Thyroid gland (tissue), 4 donors: ENCODE results near the gene LTA. TPM values are rescaled to one million over a fixed set of nuclear protein-coding genes. Genes with fewer than 3 reads are reported as not detected.

Source experiments
- DNase-seq, 2 donors: peaks; one replicate each; pipeline ENCODE4 v3.0.0-alpha.2; 2019
- H3K27ac ChIP-seq, 3 donors: fragments of 200-600 bp; sonication (generic); 1 replicate in 2 of 3; 2 replicates in 1 of 3; pipeline ENCODE4 v1.5.1; 2016 to 2019; ENCODE audit warnings: mild to moderate bottlenecking in 1 of 3, moderate library complexity in 1 of 3
- H3K27me3 ChIP-seq: fragments of 200-600 bp; sonication (generic); one replicate; pipeline ENCODE4 v1.5.1; 2019
- H3K36me3 ChIP-seq, 2 donors: fragments of 200-600 bp; sonication (generic); one replicate each; pipeline ENCODE4 v1.5.1; 2016 to 2019
- H3K4me1 ChIP-seq, 2 donors: fragments of 200-600 bp; sonication (generic); one replicate each; pipeline ENCODE4 v1.5.1; 2017 to 2019
- H3K4me3 ChIP-seq, 3 donors: fragments of 200-600 bp; sonication (generic); replicated peaks in 1 of 3; 1 replicate in 2 of 3; 2 replicates in 1 of 3; pipeline ENCODE4 v1.5.1; 2016; ENCODE audit warnings: mild to moderate bottlenecking in 1 of 3
- H3K9me3 ChIP-seq: fragments of 200-600 bp; sonication (generic); one replicate; pipeline ENCODE4 v1.5.1; 2017
- POLR2A ChIP-seq, 2 donors: fragments of 450-650 bp; IDR thresholded peaks; one replicate each; pipeline ENCODE4 v1.6.1; 2017; ENCODE audit warnings: antibody characterized with exemption in 2 of 2, mild to moderate bottlenecking in 2 of 2, moderate library complexity in 1 of 2
- WGBS, 2 donors: methylation state at CpG; one replicate each; pipeline ENCODE4 v1.1.5; 2017; 5-methylcytosine and 5-hydroxymethylcytosine counted together
- intact Hi-C: fragments of 100-400 bp; cut with DNase I; formaldehyde crosslinking; loops from one replicate; pipeline ENCODE4 v1.15.1; 2023
- total RNA-seq, 4 donors: library from RNA; depleted of rRNA; stranded (reverse); fragments of >200 nt; gene quantifications; one replicate each; pipeline ENCODE4 v1.2.3, GENCODE V29; 2016
- TF ChIP-seq, protein P1 (sequence below), 6 experiments: fragments of 200-600 bp in 3 of 6; fragments of 450-650 bp in 3 of 6; sonication (generic) in 3 of 6; IDR thresholded peaks; one replicate each; pipeline ENCODE4 v1.5.1; 2016 to 2019; ENCODE audit warnings: antibody characterized with exemption in 6 of 6, mild to moderate bottlenecking in 2 of 6, inconsistent platforms in 1 of 6, moderate library complexity in 1 of 6

LTA gene
- total RNA-seq, 4 donors from 2014 or later: not detected

DNA sequence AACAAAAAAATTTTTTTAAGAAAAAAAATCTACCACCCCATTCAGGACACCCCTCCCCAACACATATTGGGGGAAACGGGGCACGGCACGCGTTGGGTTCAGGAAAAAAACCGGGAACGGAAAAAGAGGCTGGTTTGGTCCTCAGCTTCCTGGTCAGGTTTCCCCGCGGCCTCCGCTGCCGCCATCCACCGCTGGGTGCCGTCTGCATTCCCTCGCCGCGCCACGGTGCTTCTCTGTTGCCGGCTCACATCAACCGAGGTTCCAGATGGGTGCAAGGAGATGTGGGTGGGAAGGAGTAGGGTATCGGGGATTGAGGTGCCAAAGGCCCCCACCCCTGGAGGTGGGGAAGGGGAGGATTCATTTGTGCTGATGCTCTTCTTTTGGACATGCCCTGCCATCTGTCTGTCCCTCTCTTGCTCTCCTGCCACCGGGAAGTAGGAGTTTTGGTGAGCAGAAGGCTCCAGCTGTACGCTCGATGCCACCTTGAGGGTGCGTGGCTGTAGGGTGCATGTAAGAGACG is 37.5 kb upstream of the LTA start:
- Histone ChIP-seq H3K4me3 (no peak overlapping the region), H3K27me3 (no peaks in the 10 kb centered on the region), H3K9me3 (no peaks in the 10 kb centered on the region), H3K36me3 (peaks cover 91 to 97% of the 10 kb centered on the region in 2 donors), H3K27ac (no peak overlapping the region), H3K4me1 (peaks cover 6 to 8% of the 10 kb centered on the region in 2 donors)
- no peak for DNase-seq
- 90 to 91% methylated on average over 24 of the region's 24 CpGs for WGBS, 2 donors
- TF ChIP-seq, protein P1, sequence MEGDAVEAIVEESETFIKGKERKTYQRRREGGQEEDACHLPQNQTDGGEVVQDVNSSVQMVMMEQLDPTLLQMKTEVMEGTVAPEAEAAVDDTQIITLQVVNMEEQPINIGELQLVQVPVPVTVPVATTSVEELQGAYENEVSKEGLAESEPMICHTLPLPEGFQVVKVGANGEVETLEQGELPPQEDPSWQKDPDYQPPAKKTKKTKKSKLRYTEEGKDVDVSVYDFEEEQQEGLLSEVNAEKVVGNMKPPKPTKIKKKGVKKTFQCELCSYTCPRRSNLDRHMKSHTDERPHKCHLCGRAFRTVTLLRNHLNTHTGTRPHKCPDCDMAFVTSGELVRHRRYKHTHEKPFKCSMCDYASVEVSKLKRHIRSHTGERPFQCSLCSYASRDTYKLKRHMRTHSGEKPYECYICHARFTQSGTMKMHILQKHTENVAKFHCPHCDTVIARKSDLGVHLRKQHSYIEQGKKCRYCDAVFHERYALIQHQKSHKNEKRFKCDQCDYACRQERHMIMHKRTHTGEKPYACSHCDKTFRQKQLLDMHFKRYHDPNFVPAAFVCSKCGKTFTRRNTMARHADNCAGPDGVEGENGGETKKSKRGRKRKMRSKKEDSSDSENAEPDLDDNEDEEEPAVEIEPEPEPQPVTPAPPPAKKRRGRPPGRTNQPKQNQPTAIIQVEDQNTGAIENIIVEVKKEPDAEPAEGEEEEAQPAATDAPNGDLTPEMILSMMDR (IDR thresholded peaks at IDR 0.05): no peak
- no peak for TF ChIP-seq POLR2A (IDR thresholded peaks at IDR 0.05)
- intact Hi-C loops: no loop called here

DNA sequence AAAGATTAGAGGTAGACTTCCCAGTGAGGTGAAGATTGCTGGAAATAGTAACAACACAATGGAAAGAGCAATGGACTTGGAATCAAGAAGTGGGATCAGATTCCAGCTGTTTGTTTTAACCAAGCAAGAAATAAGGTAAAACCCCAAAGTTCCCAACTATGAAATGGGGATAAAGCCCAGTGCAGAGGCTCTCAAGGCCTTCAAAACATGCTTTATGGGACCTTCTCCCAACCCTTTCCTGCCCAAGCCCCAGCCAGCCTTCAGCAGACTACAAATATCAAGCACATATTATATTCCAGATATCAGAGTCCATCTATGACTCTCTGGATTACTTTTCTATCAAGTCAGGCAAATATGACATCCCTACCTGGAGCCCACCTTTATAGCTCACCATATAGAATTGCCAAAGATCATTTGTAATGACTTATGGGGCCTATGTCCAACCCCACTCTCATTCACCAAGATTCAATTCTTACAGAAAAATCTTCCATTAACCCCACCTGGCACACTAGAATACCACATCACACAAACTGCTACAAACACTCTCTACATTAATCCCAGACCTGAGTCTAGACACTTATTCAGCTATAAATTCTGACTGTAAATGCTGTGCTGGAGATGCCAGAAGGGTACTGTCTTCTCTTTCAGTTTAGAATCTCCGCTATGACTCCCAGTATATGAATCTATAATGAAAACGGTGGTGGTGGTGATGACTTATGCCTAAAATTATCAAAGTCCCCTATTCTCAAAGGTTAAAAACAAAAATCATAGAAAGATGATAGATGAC is 36.4 kb upstream of the LTA start:
- no peaks in the 10 kb centered on the region for H3K27me3 ChIP-seq
- H3K9me3 ChIP-seq: no peaks in the 10 kb centered on the region
- H3K27ac ChIP-seq: no peak overlapping the region
- H3K4me1 ChIP-seq: peaks cover 17 to 19% of the 10 kb centered on the region in 2 donors
- 34 to 43% methylated on average over 2 of the region's 2 CpGs for WGBS, 2 donors
- peaks cover 87 to 95% of the 10 kb centered on the region in 2 donors for H3K36me3 ChIP-seq
- intact Hi-C loops: no loop called here
- no peak for DNase-seq
- no peak for TF ChIP-seq POLR2A (IDR thresholded peaks at IDR 0.05)
- TF ChIP-seq, protein P1 (IDR thresholded peaks at IDR 0.05): no peak
- no peak overlapping the region for H3K4me3 ChIP-seq

DNA sequence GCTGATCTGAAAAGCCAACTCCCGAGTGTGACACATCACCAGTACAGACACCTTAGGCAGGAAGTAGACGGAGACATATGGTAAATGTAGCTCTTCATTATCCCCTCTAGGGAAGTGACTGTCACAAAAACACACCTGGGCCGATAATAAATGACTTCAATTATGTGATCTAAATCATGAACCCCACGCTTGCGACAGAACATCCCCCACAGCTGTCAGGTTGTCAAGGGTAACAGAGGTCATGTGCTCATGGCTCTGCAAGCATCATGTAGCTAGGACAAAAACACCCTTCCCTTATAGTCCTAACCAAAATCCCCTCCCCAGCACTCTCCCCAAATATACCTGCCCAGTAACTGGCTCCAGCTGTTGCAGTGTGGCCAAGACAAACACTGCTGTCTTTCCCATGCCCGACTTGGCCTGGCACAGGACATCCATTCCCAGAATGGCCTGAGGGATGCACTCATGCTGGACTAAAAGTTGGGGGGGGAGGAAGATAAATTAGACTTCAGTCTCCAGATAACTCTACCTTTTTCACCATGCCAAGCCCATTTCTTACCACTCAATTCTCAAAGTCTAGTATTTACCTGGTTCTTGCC is 33.2 kb upstream of the LTA start:
- H3K27me3 ChIP-seq: no peaks in the 10 kb centered on the region
- H3K36me3 ChIP-seq: peaks cover 62 to 63% of the 10 kb centered on the region in 2 donors
- DNase-seq: no peak
- no peaks in the 10 kb centered on the region for H3K9me3 ChIP-seq
- no peak overlapping the region for H3K27ac ChIP-seq
- 59 to 69% methylated on average over 6 of the region's 6 CpGs for WGBS, 2 donors
- peaks cover 24 to 25% of the 10 kb centered on the region in 2 donors for H3K4me1 ChIP-seq
- no peak overlapping the region for H3K4me3 ChIP-seq
- intact Hi-C loops: no loop called here
- TF ChIP-seq, protein P1 (IDR thresholded peaks at IDR 0.05): no peak

DNA sequence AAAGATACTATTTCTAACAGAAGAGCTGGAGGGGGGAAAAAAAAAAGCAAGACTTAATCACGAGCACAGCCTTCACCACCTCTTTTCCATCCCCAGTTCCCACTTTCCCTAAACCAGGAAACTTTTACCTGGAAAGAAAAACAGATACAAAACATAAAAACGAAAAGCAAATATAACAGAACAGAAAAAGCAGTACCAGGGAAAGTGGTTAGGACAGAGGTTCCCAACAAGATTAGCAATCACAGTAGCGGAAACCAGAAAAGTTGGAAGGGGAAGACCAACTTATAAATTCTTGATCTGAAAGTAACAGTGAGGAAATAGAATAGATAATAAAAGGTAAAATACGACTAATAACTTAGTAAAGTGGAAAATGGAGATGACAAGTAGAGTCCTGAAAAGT is 31.4 kb upstream of the LTA start:
- peak overlapping the region; percentile 28 to 77 (median 75) for H3K4me3 ChIP-seq
- H3K9me3 ChIP-seq: no peaks in the 10 kb centered on the region
- no peaks in the 10 kb centered on the region for H3K27me3 ChIP-seq
- no peak for DNase-seq
- H3K27ac ChIP-seq: peak overlapping the region; percentile 92 to 99 (median 97)
- WGBS, 2 donors: 13 to 17% methylated on average over 4 of the region's 4 CpGs
- H3K36me3 ChIP-seq: peaks cover 45 to 46% of the 10 kb centered on the region in 2 donors
- peaks cover 24 to 25% of the 10 kb centered on the region in 2 donors for H3K4me1 ChIP-seq
- intact Hi-C loops: loop anchor here (10.0 kb wide), 1 partner anchor 46 kb away; the partner anchor contains the start of gene MICB
- TF ChIP-seq, protein P1 (IDR thresholded peaks at IDR 0.05): no peak
- no peak for TF ChIP-seq POLR2A (IDR thresholded peaks at IDR 0.05)
